SK-N-MC (cell line): ENCODE results near the gene GOLGA8S.

ENCODE experiments used
- EZH2 ChIP-seq: fragments of 200-600 bp; sonication (generic); IDR thresholded peaks from one replicate; pipeline ENCODE4 v1.6.1; 2017; ENCODE audit warnings: antibody characterized with exemption
- POLR2AphosphoS5 ChIP-seq: IDR thresholded peaks from 2 replicates; pipeline ENCODE4 v1.6.1; 2012; ENCODE audit warnings: mild to moderate bottlenecking, low read depth, low read length, borderline replicate concordance

GRCh38 chr15:23403550-23403949, 49.0 kb downstream of the GOLGA8S start:
- TF ChIP-seq EZH2 (no peak), POLR2AphosphoS5 (no peak)
